ENCODE results near the gene HSD17B3.
A peak's percentile ranks its signal among the peaks of the same experiment; 100 is the strongest.
"Not testable (repeated sequence)": the region's sequence is repeated elsewhere in the genome, so short reads cannot be mapped to it uniquely, and the experiment has no call there.

HSD17B3 gene

DNA sequence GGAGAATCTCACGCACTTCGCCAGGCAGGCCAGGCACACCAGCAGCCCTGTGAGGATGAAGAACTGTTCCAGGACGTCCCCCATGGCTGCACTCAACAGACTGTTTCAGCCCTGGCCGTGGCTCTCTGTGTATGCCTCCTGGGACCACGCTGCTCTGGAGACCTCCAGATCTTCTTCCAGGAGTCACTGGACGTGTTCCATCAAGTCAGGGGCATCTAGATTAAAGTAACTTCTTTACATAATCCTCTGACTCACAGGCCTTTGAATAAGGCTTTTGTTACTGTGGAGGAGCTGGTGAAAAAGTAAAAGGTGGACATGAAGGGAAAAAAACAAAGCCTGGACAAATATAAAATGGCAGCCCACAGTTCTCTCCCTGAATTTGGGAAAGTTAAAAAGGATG is at the start of gene HSD17B3:
HSD17B3 (minus strand) TSS at position 156 of the 400 bp plus-strand sequence; CDS start at position 84, 72 bp downstream.
- no peak for DNase-seq (ENCODE audit: low read depth in 2 of 2)

DNA sequence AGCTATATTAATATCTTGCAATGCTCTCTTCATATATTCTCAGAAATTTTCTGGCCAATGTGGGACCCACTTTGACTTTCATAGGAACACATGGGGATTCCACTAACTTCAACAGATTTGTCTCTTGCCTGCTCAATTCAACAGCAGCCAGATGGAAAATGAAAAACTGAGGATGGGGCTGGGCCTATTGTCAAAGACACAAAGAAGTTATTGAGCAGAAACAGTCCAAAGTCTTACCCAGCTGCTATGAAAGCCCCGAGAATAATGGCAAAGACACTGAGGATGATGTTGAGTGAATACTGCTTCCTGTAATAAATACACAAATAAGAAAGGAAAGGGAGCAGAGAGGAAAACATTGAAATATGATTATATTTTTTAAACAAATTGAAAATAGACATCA is 48.9 kb upstream of the HSD17B3 start:
- DNase-seq (ENCODE audit: low read depth in 2 of 2), result no peak

DNA sequence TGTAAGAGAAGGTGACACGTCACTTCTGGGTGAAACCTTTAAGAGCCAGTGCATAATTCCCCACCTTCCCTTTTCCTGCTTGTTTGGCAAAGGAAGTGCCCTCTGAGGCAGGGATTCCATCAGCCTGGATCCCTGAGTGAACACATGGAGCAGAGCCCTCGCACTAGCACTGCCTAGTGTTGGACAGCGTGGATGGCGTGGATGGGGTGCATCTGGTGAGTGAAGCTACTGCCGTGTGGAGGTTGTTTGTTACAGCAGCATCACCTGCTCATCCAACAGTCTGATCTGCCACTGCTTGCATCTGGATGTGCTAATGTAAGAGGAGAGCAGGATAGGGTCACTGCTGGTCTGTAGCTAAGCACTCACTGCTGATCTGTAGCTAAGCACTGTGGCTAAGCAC is 46.3 kb upstream of the HSD17B3 start:
- DNase-seq (ENCODE audit: low read depth in 2 of 2), result no peak

DNA sequence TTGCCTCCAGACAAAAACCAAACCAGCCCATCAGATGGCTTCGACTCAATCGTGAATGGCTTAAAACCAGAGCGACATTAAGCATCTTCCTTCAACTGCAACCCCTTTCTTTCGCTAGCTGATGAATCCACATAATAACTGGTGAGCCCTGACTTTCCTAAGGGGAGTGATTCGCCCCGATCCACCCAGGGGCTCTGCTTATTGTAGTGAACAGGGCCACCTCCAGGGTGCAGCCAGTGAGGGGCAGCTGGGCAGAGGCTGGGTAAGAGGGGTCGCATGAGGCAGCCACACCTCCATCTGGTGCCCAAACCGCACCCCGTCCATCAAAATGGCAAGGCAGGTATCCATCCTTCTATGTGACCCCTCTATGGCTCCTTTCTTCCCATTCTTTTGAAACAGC is 43.6 kb upstream of the HSD17B3 start:
- no peak for DNase-seq (ENCODE audit: low read depth in 2 of 2)

DNA sequence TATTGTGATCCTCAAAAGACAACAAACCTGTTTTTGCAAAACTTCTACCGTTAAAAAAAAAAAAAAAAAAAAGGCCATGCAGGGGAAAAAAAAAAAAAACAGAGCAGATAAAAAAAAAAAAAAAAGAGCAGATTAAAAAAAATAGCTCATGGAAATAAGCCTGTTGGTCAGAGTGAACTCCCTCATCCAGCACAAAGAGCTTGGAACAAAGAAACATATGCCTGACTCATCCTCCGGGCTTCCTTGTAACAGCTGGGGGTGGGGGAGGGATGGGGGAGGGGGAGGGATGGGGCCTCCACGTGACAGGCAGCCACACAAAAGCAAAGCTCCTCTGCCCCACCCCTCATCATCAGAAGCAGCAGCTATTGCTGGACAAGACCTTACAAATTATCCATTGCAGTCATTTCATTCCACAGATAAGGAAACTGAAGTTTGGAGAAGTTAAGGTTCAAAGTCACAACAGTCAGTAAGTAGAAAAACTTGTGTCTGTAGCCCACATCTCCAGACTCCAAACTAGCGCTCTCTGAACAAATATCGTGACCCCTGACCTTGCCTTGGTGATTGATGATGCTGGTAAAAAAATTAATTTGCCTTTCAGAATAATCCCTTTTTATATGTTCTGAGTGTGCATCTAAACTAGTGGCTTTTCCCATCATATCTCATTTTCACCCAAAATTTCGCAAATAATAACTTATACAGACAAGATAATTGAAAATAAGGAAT is 42.6 kb upstream of the HSD17B3 start:
- DNase-seq (ENCODE audit: low read depth in 2 of 2), result no peak

DNA sequence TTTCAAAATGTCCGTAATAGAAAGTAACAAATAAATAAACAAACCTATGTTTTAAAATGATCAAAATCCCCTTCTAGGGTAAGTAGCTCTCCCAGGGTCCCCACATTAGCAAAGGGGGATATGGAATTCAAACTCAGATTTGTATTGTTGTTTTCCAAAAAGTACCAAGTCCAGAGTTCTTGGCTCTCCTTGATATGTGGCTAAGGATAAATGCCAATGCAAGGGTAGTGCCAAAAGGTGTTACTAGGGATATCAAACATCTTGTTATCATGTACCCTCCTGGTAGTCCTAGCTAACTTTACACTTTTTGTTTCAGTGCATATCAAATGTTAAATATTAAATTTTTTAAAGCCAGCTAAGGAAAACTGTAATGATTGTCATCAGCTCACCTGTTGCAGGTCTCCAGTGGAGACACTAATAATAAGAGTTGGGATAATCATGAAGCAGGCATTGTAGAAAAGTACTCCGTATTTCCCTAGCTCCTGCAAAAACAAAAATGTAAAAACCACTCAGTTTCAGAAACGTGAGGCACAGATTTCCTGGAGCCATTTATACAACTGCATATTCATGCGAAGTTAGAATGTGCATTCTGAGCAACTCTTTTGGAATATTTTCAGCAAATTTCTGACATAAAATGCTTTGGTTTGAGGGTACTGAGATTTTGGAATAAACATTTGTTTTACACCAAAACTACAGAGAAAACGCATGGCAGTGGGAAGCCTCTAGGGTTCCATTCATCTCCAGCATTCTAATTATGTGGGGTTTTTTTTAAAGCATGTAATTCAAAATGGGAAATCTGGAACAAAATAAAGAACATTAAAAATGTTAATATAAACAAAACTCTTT is 41.8 kb upstream of the HSD17B3 start:
- no peak for DNase-seq (ENCODE audit: low read depth in 2 of 2)

DNA sequence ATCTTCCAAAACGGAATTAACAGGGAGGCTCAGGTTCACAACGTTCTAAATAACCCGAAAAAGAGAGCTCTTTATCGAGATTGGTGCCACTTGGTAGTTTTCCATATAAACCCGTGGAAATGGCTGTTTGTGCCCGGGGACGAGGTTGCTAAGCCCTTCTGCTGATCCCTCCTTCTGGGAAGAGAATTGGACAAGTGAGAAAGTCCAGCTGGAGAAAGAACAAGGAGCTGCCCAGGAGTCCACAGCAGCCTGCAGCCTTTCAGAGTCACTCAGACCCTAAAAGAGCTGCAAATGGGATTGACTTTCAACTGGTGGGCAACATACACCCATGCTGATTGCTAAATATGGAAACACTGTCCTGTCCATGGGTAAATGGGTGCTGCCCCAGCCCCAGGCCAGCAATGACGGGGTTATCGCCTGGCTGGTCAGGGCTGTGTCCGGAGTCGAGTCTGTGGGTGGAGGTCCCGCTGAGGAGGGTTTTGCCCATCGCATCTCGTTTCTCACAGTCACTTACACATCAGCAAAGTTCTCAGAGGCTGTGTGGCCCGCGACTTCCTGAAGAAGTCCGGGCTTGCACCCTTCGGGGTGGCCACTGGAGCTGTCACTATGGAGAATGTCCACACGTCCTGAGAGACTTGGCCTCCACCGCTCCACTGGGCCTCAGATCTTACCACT is 40.7 kb upstream of the HSD17B3 start:
- DNase-seq (ENCODE audit: low read depth in 2 of 2), result no peak

DNA sequence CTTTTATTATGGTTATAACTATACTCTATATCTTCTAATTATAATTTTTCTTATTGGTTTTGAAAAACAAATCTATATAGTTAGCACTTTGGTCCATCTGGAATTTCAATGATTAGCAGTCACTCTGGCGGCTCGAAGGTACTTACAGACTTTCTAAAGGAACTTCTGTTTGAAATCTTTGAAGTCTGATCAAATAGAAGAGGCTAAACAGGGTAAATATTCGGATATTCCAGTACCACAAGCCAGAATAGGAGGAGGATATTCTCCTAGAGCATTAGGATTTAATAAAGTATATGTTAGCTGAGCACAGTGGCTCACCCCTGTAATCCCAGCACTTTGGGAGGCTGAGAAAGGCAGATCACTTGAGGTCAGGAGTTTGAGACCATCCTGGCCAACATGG is 38.7 kb upstream of the HSD17B3 start:
- DNase-seq (ENCODE audit: low read depth in 2 of 2), result no peak

DNA sequence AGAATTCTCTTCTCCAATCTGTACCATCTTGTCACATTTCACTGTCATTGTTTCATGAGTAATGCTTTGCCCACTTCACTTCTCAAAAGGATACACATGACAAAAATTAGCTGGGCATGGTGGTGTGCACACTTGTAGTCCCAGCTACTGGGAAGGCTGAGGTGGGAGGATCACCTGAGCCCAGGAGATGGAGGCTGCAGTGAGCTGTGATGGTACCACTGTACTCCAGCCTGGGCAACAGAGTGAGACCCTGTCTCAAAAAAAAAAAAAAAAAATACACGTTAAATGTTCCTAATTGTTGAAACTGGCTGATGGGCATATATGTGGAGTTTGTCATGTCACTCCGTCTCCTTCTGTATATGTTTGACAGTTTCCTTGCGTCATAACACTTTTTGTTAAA is 36.3 kb upstream of the HSD17B3 start:
- DNase-seq (ENCODE audit: low read depth in 2 of 2), result no peak

DNA sequence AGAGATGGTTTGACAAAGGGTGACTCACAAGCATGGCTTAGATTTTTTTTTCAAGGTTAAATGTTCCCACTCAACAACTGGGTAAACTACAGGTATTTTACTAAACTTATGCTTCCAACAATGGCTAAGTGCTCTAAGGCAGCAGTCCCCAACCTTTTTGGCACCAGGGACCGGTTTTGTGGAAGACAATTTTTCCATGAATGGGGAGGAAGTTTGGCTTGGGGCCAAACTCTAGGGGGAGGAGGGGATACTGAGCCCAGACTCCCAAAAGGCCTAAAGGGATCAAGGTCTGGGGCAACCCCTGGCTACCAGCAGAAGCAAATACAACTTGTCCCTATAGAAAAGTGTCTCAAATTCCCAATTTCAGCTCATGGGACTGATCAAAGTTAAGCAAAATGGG is 32.0 kb upstream of the HSD17B3 start:
- no peak for DNase-seq (ENCODE audit: low read depth in 2 of 2)

DNA sequence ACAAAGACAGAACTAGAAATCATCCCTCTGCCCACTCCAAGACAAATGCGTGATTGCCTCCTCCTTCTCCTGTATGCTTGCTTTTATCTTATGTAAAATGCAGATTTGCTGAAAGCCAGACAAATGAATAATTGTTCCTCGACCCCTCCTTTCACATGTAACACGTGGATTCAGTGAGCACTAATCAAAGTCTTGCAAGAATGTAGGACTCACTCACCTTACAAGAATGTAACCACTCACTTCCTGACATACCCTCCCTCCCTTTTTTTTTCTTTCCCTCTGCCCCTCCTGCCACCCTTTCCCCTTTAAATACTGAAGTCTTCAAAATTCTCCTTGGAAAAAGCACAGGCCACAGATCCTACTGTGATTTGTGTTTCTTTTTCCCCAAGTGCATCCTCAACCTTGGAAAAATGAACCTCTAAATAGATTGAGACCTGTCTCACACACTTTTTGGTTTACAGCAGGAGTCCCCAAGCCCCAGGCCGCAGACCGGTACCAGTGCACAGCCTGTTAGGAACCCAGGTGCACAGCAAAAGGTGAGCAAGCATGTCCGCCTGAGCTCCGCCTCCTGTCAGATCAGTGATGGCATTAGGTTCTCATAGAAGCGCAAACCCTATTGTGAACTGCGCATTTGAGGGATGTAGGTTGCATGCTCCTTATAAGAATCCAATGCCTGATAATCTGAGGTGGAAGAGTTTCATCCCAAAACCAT is 29.4 kb upstream of the HSD17B3 start:
- DNase-seq (ENCODE audit: low read depth in 2 of 2), result no peak

DNA sequence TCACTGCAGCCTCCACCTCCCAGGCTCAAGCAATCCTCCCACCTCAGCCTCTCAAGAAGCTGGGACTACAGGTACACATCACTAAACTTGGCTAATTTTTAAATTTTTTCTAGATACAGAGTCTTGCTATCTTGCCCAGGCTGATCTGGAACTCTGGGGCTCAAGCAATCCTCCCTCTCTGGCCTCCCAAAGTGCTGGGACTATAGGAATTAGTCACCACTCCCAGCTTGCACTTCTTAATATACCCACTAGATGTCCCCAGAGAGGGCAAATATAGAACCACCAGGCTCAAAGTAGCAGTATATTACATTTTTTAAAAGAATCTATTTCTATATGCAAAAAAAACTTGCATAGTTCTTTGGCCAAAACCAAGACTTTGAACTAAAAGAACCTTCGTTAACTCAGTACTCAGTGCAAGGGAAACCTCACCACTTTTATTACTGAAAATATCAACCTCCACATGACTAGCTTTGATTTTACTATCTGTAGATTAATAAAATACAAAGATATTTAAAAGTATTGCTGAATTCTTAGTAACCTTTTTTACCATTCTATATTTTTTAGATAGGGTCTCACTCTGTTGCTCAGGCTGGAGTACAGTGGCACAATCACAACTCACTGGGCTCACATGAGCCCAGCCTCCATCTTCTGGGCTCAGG is 25.8 kb upstream of the HSD17B3 start:
- peak in 1 of 2 experiments; percentile 20 for DNase-seq (ENCODE audit: low read depth in 2 of 2)

DNA sequence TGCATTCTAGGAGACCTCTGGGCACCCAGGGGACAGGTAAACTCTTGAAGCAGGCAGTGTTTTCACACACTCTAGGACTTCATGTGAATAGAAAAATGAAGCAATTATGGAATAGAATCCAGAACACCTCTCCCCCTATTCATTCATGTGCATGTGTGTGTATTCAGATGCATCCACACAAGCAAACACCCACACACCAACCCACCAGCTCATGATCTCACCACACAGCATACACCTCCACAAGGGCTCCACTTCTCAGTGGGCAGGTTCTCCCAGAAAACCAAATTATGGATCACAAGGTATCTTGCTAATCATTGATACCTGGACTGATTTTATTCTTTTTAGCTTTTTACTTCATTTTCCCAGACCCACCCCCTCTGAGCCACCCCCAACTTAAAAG is 21.2 kb upstream of the HSD17B3 start:
- no peak for DNase-seq (ENCODE audit: low read depth in 2 of 2)

DNA sequence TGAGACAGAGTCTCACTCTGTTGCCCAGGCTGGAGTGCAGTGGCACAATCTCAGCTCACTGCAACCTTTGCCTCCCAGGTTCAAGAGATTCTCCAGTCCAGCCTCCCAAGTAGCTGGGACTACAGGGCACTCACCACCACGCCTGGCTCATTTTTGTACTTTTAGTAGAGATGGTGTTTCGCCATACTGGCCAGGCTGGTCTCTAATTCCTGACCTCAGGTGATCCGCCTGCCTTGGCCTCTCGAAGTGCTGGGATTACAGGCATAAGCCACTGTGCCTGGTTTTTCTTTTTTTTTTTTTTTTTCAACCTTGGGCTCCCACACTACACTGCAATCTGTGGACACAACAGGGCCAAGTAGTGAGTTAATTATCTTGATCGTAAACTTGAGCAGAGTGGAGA is 20.8 kb upstream of the HSD17B3 start:
- not testable (repeated sequence) for DNase-seq (ENCODE audit: low read depth in 2 of 2)

DNA sequence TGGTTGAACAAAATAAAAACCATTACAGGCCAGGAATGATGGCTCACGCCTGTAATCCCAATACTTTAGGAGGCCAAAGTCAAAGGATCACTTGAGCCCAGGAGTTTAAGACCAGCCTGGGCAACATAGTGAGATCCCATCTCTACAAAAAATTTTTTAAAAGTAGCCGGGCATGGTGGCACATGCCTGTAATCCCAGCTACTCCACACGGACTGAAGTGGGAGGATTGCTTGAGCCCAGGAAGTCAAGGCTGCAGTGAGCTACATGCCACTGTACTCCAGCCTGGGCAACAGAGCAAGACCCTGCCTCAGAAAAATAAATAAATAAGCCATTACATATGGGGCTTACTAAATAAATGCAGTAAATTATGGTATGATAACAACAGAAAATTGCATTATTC is 20.2 kb upstream of the HSD17B3 start:
- not testable (repeated sequence) for DNase-seq (ENCODE audit: low read depth in 2 of 2)

DNA sequence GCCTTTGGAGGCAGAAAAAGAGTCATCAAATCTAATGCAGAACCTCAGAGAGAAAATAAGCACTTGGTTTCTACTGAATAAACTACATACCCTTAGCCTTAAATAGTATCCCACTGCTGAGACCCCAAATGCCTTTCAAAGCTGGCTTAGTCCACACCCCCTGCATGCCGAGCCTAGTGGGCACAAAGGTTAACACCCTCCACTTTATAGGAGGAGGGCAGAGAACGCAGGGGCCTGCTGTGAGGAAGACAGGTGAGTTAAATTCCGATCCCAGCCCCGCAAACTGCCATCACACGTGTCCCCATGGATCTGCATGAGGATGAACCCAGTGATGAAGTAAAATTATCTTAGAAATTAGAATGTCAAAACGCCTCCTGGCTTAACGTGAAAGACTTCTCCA is 19.5 kb upstream of the HSD17B3 start:
- no peak for DNase-seq (ENCODE audit: low read depth in 2 of 2)

DNA sequence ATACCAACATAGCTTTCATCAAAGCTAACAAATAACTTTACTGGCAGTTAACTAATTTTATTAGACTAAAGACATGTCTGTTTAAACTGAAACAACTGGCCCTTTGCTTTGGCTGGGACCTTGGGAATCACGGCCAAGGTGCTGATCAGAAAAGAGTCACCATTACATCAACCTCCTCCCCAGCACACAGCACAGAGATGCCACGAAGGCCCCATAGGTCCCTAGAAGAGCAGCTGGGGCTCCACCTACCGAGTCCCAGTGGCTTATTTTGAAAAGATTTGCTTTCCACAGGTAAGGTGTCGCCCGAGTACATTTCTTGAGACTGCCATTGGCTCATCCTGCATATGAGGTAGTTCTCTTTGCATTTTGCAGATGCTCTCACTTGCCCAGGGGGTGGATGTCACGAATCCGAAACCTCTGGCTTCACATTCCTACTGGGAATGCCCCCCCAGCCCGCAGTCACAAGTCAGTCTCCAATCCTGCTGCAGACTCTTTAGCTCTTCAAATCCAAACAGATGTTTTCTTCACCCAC is 18.8 kb upstream of the HSD17B3 start:
- no peak for DNase-seq (ENCODE audit: low read depth in 2 of 2)

DNA sequence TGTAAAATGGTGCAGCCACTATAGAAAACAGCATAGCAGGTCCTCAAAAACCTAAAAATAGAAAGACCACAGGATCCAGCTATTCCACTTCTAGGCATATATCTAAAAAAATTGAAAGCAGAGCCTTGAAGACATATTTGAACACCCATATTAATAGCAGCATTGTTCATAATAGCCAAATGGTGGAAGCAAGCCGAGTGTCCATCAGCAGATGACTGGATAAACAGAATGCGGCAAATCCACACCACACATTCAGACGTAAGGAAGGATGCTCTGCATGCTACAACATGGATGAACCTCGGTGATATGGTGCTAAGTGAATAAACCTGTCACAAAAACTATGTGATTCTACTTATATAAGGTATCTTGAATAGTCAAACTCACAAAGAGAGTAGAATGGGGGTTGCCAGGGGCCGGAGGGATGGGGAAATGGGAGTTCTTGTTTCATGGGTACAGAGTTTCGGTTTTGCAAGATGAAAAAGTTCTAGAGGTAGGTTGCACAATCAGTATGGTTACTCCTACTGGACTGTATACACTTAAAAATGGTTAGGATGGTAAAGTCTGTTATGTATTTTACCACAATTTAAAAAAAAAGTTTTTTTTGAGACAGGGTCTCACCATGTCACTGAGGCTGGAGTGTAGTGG is 17.1 kb upstream of the HSD17B3 start:
- no peak for DNase-seq (ENCODE audit: low read depth in 2 of 2)

DNA sequence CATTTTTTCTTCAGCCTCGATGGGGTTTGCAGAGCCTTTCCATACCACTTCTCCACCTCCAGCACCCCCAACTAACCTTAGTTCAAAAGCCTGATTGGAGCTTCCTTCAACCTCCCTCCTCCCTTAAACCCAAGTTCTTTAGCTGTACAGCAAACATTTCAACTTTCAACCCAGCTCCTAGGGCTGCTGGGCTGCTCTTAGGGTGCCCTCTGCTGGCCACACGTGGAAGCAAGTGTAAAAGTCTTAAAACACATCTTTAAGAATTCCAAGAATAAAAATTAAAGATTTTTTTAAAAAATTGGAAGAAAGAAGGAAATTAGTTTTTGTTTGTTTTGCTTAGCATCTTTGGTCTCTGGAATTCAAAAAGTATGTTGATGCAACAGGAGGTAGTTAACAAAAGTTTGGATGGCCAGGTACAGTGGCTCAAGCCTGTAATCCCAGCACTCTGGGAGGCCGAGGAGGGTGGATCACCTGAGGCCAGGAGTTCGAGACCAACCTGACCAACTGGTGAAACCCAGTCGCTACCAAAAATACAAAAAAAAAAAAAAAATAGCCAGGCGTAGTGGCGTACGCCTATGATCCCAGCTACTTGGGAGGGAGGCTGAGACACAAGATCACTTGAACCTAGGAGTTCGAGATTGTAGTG is 15.5 kb upstream of the HSD17B3 start:
- DNase-seq (ENCODE audit: low read depth in 2 of 2), result peak; percentile 17 to 42

DNA sequence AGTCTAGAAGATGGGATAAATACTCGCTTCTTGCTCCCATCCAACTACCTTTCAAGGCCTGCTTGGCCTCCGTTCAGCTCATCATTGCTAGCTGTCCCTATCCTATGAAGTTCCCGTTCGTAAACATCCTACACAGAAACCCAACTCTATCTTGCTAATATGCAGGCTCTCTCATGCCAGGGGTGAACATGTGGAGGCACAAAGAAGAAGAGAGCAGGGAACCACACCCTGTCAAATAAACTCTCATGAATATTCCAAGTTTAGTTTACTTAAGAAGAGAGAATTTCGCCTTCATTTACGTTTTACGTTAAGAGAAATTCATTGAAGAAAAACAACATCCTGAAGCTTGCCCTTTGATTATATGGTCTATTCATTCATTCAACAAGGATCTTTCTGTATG is 7.9 kb upstream of the HSD17B3 start:
- no peak for DNase-seq (ENCODE audit: low read depth in 2 of 2)

All from stimulated activated CD4-positive, alpha-beta T cell treated with anti-CD3 and anti-CD28 coated beads, Interleukin-12 subunit alpha, Interleukin-12 subunit beta, amount 100 ng/mL, for 24 hours (primary cell).